Measurements from ENCODE around the gene PAX9.

DNA sequence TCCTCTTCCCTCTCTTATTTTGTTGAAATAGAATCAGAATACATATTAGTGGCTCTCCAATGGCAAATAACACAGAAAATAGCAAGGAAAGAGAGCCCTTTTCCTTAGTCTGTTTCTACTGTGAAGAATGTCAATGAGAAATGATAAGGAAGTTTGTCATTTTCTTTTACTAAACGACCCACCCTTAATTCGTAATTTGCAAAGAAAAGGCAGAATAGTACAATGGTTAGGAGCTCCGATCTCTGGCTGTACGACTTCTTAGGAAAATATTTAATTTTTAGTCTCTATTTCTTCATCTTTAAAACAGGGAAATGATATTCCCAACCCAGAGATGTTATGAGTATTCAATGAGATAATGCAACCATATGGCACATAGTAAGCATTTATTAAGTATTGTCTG, 6.0 kb downstream of the PAX9 start:
- TF ChIP-seq, protein P1, sequence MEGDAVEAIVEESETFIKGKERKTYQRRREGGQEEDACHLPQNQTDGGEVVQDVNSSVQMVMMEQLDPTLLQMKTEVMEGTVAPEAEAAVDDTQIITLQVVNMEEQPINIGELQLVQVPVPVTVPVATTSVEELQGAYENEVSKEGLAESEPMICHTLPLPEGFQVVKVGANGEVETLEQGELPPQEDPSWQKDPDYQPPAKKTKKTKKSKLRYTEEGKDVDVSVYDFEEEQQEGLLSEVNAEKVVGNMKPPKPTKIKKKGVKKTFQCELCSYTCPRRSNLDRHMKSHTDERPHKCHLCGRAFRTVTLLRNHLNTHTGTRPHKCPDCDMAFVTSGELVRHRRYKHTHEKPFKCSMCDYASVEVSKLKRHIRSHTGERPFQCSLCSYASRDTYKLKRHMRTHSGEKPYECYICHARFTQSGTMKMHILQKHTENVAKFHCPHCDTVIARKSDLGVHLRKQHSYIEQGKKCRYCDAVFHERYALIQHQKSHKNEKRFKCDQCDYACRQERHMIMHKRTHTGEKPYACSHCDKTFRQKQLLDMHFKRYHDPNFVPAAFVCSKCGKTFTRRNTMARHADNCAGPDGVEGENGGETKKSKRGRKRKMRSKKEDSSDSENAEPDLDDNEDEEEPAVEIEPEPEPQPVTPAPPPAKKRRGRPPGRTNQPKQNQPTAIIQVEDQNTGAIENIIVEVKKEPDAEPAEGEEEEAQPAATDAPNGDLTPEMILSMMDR (IDR thresholded peaks at IDR 0.05): no peak
- no peak for TF ChIP-seq POLR2A (IDR thresholded peaks at IDR 0.05)
